Endothelial cell (in vitro differentiated cells): ENCODE data around the gene PSMF1. TPM values are rescaled to one million over a fixed set of nuclear protein-coding genes. Genes with fewer than 3 reads are reported as not detected.
A peak's percentile ranks its signal among the peaks of the same experiment; 100 is the strongest.

Source experiments
- DNase-seq: peaks from one replicate; pipeline ENCODE4 v3.0.0; 2021; ENCODE audit warnings: low spot score
- H3K27ac Mint-ChIP-seq: one replicate; pipeline ENCODE4 v1.8.0; 2021; ENCODE audit warnings: mixed read lengths, inconsistent platforms; ENCODE audit not compliant: unreplicated experiment
- H3K27me3 Mint-ChIP-seq: one replicate; pipeline ENCODE4 v1.8.0; 2021; ENCODE audit warnings: mild to moderate bottlenecking, moderate library complexity, mixed read lengths, inconsistent platforms; ENCODE audit not compliant: unreplicated experiment
- H3K36me3 Mint-ChIP-seq: one replicate; pipeline ENCODE4 v1.8.0; 2021; ENCODE audit warnings: mild to moderate bottlenecking, low read depth, mixed read lengths, inconsistent platforms; ENCODE audit not compliant: unreplicated experiment
- H3K4me1 Mint-ChIP-seq: one replicate; pipeline ENCODE4 v1.8.0; 2021; ENCODE audit warnings: mild to moderate bottlenecking, mixed read lengths, inconsistent platforms; ENCODE audit not compliant: unreplicated experiment
- H3K4me3 Mint-ChIP-seq: one replicate; pipeline ENCODE4 v1.8.0; 2021; ENCODE audit warnings: mild to moderate bottlenecking, mixed read lengths, inconsistent platforms; ENCODE audit not compliant: unreplicated experiment
- H3K9me3 Mint-ChIP-seq: one replicate; pipeline ENCODE4 v1.8.0; 2021; ENCODE audit warnings: mixed read lengths, inconsistent platforms; ENCODE audit not compliant: unreplicated experiment
- CTCF ChIP-seq: fragments of 200-600 bp; sonication (generic); IDR thresholded peaks from one replicate; pipeline ENCODE4 v1.5.0; 2021; ENCODE audit warnings: antibody characterized with exemption; ENCODE audit not compliant: unreplicated experiment
- long read RNA-seq: library from polyadenylated mRNA; unstranded; transcript quantifications from one replicate; pipeline ENCODE4 v2.0.0, GENCODE V29; 2020; ENCODE audit not compliant: unreplicated experiment
- total RNA-seq: library from RNA; stranded (reverse); fragmentation: NEBNext Ultra II Directional; extraction: Animal tissue kit (Norgen Biotek cat#: 25700); gene quantifications from one replicate; pipeline ENCODE4 v1.2.1, GENCODE V29; 2021; ENCODE audit not compliant: unreplicated experiment

The PSMF1 gene
- 91.7 TPM for total RNA-seq
- long read RNA-seq, full-length matches to known transcripts = 57 of 69 reads
- long read RNA-seq, partial matches to known transcripts = 3 of 69 reads
- long read RNA-seq, other reads (novel, unspliced or antisense) = 9 of 69 reads

- Mint-ChIP-seq H3K4me1 (peaks cover 42% of the 10 kb centered on the region), H3K27ac (peak within 1 kb of the TSS; percentile 83), H3K36me3 (peaks cover 7% of the 10 kb centered on the region), H3K9me3 (no peaks in the 10 kb centered on the region), H3K4me3 (peak within 1 kb of the TSS; percentile 95), H3K27me3 (peaks cover 1% of the 10 kb centered on the region)
- peak; percentile 96 for DNase-seq
- TF ChIP-seq CTCF = no peak
Observed at GRCh38 chr20:1118336-1119127, at the start of gene PSMF1. PSMF1 (plus strand) TSS chr20:1118602; CDS start chr20:1118774, 172 bp downstream.

GRCh38 chr20:1072258-1072657 is 46.1 kb upstream of the PSMF1 start:
- Mint-ChIP-seq H3K27ac (no peak overlapping the region), H3K9me3 (no peaks in the 10 kb centered on the region), H3K4me1 (no peaks in the 10 kb centered on the region), H3K36me3 (no peaks in the 10 kb centered on the region), H3K27me3 (no peaks in the 10 kb centered on the region), H3K4me3 (no peak overlapping the region)
- no peak for TF ChIP-seq CTCF
- no peak for DNase-seq

GRCh38 chr20:1075616-1076015 is 42.8 kb upstream of the PSMF1 start:
- Mint-ChIP-seq H3K9me3 (no peaks in the 10 kb centered on the region), H3K27ac (no peak overlapping the region), H3K27me3 (no peaks in the 10 kb centered on the region), H3K36me3 (no peaks in the 10 kb centered on the region), H3K4me1 (no peaks in the 10 kb centered on the region), H3K4me3 (no peak overlapping the region)
- DNase-seq = no peak
- TF ChIP-seq CTCF = no peak

- H3K4me1 Mint-ChIP-seq = no peaks in the 10 kb centered on the region
- no peak for DNase-seq
- H3K9me3 Mint-ChIP-seq = no peaks in the 10 kb centered on the region
- TF ChIP-seq CTCF = no peak
- no peaks in the 10 kb centered on the region for H3K27me3 Mint-ChIP-seq
- no peak overlapping the region for H3K27ac Mint-ChIP-seq
- no peak overlapping the region for H3K4me3 Mint-ChIP-seq
- no peaks in the 10 kb centered on the region for H3K36me3 Mint-ChIP-seq
Observed at GRCh38 chr20:1081891-1082290, 36.5 kb upstream of the PSMF1 start.

GRCh38 chr20:1083431-1084080 is 34.8 kb upstream of the PSMF1 start:
- no peak overlapping the region for H3K27ac Mint-ChIP-seq
- peaks cover 2% of the 10 kb centered on the region for H3K27me3 Mint-ChIP-seq
- H3K4me1 Mint-ChIP-seq = no peaks in the 10 kb centered on the region
- H3K9me3 Mint-ChIP-seq = no peaks in the 10 kb centered on the region
- TF ChIP-seq CTCF = no peak
- no peaks in the 10 kb centered on the region for H3K36me3 Mint-ChIP-seq
- DNase-seq = no peak
- no peak overlapping the region for H3K4me3 Mint-ChIP-seq
